Thyroid gland (tissue), 4 donors: Measurements from ENCODE around the gene INSM2. TPM values are rescaled to one million over a fixed set of nuclear protein-coding genes. Genes with fewer than 3 reads are reported as not detected.

Experiments used
- DNase-seq, 2 donors: peaks; one replicate each; pipeline ENCODE4 v3.0.0-alpha.2; 2019
- H3K27ac ChIP-seq, 3 donors: fragments of 200-600 bp; sonication (generic); 1 replicate in 2 of 3; 2 replicates in 1 of 3; pipeline ENCODE4 v1.5.1; 2016 to 2019; ENCODE audit warnings: mild to moderate bottlenecking in 1 of 3, moderate library complexity in 1 of 3
- H3K27me3 ChIP-seq: fragments of 200-600 bp; sonication (generic); one replicate; pipeline ENCODE4 v1.5.1; 2019
- H3K36me3 ChIP-seq, 2 donors: fragments of 200-600 bp; sonication (generic); one replicate each; pipeline ENCODE4 v1.5.1; 2016 to 2019
- H3K4me1 ChIP-seq, 2 donors: fragments of 200-600 bp; sonication (generic); one replicate each; pipeline ENCODE4 v1.5.1; 2017 to 2019
- H3K4me3 ChIP-seq, 3 donors: fragments of 200-600 bp; sonication (generic); replicated peaks in 1 of 3; 1 replicate in 2 of 3; 2 replicates in 1 of 3; pipeline ENCODE4 v1.5.1; 2016; ENCODE audit warnings: mild to moderate bottlenecking in 1 of 3
- H3K9me3 ChIP-seq: fragments of 200-600 bp; sonication (generic); one replicate; pipeline ENCODE4 v1.5.1; 2017
- POLR2A ChIP-seq, 2 donors: fragments of 450-650 bp; IDR thresholded peaks; one replicate each; pipeline ENCODE4 v1.6.1; 2017; ENCODE audit warnings: antibody characterized with exemption in 2 of 2, mild to moderate bottlenecking in 2 of 2, moderate library complexity in 1 of 2
- WGBS, 2 donors: methylation state at CpG; one replicate each; pipeline ENCODE4 v1.1.5; 2017; 5-methylcytosine and 5-hydroxymethylcytosine counted together
- intact Hi-C: fragments of 100-400 bp; cut with DNase I; formaldehyde crosslinking; loops from one replicate; pipeline ENCODE4 v1.15.1; 2023
- total RNA-seq, 4 donors: library from RNA; depleted of rRNA; stranded (reverse); fragments of >200 nt; gene quantifications; one replicate each; pipeline ENCODE4 v1.2.3, GENCODE V29; 2016
- TF ChIP-seq, protein P1 (sequence below), 6 experiments: fragments of 200-600 bp in 3 of 6; fragments of 450-650 bp in 3 of 6; sonication (generic) in 3 of 6; IDR thresholded peaks; one replicate each; pipeline ENCODE4 v1.5.1; 2016 to 2019; ENCODE audit warnings: antibody characterized with exemption in 6 of 6, mild to moderate bottlenecking in 2 of 6, inconsistent platforms in 1 of 6, moderate library complexity in 1 of 6

INSM2 gene
- total RNA-seq, 4 donors from 2014 or later: not detected

DNA sequence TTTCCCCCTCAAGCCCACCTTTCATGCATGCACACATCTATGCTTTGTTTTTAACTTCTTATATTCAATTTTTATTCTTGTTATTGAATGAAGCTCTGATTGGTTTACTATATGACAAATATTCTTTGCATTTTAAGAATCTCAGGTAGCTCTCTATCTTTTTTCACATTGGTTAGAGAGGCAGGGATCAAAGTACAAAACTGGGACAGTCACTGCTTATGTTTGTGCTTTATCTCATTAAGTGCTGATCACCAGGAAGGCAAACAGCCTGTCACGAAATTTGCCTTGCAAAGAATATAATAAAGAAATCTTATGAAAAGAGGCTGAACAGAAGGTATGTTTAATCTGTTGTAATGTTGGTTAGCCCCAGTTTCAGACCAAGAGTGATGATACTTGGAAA lies 29.7 kb upstream of the INSM2 start:
- 52 to 62% methylated on average over 1 of the region's 1 CpG for WGBS, 2 donors
- TF ChIP-seq, protein P1, sequence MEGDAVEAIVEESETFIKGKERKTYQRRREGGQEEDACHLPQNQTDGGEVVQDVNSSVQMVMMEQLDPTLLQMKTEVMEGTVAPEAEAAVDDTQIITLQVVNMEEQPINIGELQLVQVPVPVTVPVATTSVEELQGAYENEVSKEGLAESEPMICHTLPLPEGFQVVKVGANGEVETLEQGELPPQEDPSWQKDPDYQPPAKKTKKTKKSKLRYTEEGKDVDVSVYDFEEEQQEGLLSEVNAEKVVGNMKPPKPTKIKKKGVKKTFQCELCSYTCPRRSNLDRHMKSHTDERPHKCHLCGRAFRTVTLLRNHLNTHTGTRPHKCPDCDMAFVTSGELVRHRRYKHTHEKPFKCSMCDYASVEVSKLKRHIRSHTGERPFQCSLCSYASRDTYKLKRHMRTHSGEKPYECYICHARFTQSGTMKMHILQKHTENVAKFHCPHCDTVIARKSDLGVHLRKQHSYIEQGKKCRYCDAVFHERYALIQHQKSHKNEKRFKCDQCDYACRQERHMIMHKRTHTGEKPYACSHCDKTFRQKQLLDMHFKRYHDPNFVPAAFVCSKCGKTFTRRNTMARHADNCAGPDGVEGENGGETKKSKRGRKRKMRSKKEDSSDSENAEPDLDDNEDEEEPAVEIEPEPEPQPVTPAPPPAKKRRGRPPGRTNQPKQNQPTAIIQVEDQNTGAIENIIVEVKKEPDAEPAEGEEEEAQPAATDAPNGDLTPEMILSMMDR (IDR thresholded peaks at IDR 0.05): no peak
- no peak overlapping the region for H3K27ac ChIP-seq
- H3K4me1 ChIP-seq: no peaks in the 10 kb centered on the region
- intact Hi-C loops: no loop called here
- H3K9me3 ChIP-seq: no peaks in the 10 kb centered on the region
- no peak for DNase-seq
- no peaks in the 10 kb centered on the region for H3K36me3 ChIP-seq
- no peak overlapping the region for H3K4me3 ChIP-seq
- H3K27me3 ChIP-seq: no peaks in the 10 kb centered on the region

DNA sequence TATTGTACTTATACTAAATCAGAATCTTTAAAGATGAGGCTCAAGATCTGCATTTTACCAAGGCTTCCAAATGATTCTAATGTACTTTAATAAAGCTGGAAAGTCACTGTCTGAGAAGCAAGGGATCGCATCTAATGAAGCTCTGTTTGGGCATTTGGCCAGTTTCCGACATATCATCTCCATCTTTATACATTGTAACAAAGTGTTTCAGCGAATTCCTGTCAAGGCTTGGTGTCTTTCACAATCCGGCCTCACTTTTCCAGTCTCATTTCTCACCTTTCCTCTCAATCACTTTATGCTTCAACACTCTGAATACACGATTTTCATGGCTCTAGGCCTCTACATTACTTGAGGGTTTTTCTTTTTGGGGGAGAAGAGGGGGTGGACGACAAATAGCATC lies 27.5 kb upstream of the INSM2 start:
- TF ChIP-seq, protein P1 (IDR thresholded peaks at IDR 0.05): no peak
- no peak for TF ChIP-seq POLR2A (IDR thresholded peaks at IDR 0.05)
- intact Hi-C loops: no loop called here
- WGBS, 2 donors: 82 to 83% methylated on average over 6 of the region's 6 CpGs
- DNase-seq: no peak
- Histone ChIP-seq H3K9me3 (no peaks in the 10 kb centered on the region), H3K27me3 (no peaks in the 10 kb centered on the region), H3K4me1 (no peaks in the 10 kb centered on the region), H3K36me3 (no peaks in the 10 kb centered on the region), H3K27ac (no peak overlapping the region), H3K4me3 (no peak overlapping the region)

DNA sequence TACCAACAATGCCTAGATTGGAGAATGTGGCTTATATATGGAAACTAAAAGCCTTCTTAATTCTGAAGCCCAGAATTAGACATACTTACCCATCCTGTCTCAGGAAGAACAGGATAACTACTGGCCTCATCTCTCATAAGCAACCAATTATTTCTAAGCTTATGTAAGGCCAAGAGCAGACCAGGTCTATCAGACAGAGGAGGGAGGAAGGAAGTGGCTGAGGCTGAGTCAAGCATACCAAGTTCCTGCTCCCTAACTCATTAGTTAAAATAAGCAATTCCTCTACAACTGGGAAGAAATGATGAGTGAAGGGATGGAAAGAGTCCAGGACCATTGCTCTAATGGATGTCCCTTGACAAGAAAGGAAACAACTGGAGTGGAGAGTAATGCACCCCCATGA lies 27.0 kb upstream of the INSM2 start:
- intact Hi-C loops: no loop called here

DNA sequence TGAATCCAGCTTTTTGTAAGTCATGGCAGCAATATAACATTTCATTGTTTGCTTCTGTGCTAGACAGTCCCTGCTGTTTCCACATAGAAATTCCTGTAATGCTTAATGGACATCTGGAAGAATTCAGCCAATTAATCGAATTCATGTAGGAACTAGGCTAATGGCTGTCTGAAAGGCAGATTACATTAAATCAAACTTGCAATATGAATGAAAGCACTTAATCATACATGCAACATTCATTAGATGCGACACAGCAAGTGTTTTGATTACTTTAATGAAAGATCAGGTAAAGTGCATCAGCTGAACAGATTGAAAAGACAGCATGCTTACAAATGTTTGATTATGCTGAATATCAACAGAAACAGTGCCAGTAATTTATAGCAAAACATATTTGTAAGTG lies 24.1 kb upstream of the INSM2 start:
- no peaks in the 10 kb centered on the region for H3K9me3 ChIP-seq
- TF ChIP-seq POLR2A (IDR thresholded peaks at IDR 0.05): no peak
- TF ChIP-seq, protein P1 (IDR thresholded peaks at IDR 0.05): no peak
- DNase-seq: no peak
- no peaks in the 10 kb centered on the region for H3K36me3 ChIP-seq
- intact Hi-C loops: no loop called here
- H3K27me3 ChIP-seq: no peaks in the 10 kb centered on the region
- no peak overlapping the region for H3K27ac ChIP-seq
- WGBS, 2 donors: 76 to 90% methylated on average over 2 of the region's 2 CpGs
- no peak overlapping the region for H3K4me3 ChIP-seq
- H3K4me1 ChIP-seq: no peaks in the 10 kb centered on the region

More for the DNA sequence above, 27.0 kb upstream of the INSM2 start:
- Histone ChIP-seq H3K4me1 (no peaks in the 10 kb centered on the region), H3K27me3 (no peaks in the 10 kb centered on the region), H3K27ac (no peak overlapping the region), H3K36me3 (no peaks in the 10 kb centered on the region), H3K4me3 (no peak overlapping the region), H3K9me3 (no peaks in the 10 kb centered on the region)
- TF ChIP-seq, protein P1 (IDR thresholded peaks at IDR 0.05): no peak
- TF ChIP-seq POLR2A (IDR thresholded peaks at IDR 0.05): no peak
- no peak for DNase-seq

DNA sequence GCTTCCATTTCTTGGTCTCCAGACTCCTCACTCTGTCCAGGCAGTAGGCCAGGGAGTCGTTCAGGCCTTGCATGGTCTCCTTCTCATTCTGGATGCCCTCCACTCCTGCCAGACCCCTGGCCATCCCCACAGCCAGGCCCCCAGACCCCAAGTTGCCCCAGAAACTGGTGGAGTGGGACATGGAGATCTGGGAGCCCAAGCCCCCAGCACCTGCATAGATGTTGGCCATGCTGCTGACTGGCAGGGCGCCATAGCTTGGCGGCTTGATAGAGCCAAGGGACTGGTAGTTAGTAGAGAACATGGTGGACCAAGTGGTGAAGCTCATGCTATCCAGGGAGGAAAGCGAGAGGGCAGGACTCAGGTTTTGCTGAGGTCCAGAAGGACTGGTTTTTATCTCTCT lies 21.2 kb upstream of the INSM2 start:
- Histone ChIP-seq H3K9me3 (no peaks in the 10 kb centered on the region), H3K27ac (no peak overlapping the region), H3K36me3 (no peaks in the 10 kb centered on the region), H3K4me3 (no peak overlapping the region), H3K27me3 (no peaks in the 10 kb centered on the region), H3K4me1 (no peaks in the 10 kb centered on the region)
- TF ChIP-seq, protein P1 (IDR thresholded peaks at IDR 0.05): no peak
- no peak for TF ChIP-seq POLR2A (IDR thresholded peaks at IDR 0.05)
- intact Hi-C loops: no loop called here
- no peak for DNase-seq
- 85 to 93% methylated on average over 4 of the region's 4 CpGs for WGBS, 2 donors
